Smooth muscle cell (in vitro differentiated cells): Measurements from ENCODE around the gene FEN1. TPM values are rescaled to one million over a fixed set of nuclear protein-coding genes. Genes with fewer than 3 reads are reported as not detected.

Experiments used
- DNase-seq: peaks from one replicate; lab custom pipeline; 2025; ENCODE audit not compliant: unreplicated experiment; lab: John Stamatoyannopoulos, UW
- H2AFZ ChIP-seq: fragments of 200-600 bp; sonication (generic); 2 replicates; pipeline ENCODE4 v1.6.0; 2016; ENCODE audit warnings: antibody characterized with exemption, low read depth, mild to moderate bottlenecking
- H3F3A ChIP-seq: fragments of 200-600 bp; sonication (generic); 2 replicates; pipeline ENCODE4 v1.6.0; 2017; ENCODE audit warnings: antibody characterized with exemption, low read depth
- H3K27ac ChIP-seq: fragments of 200-600 bp; sonication (generic); 2 replicates; pipeline ENCODE4 v1.5.1; 2016; ENCODE audit warnings: low read depth, mild to moderate bottlenecking
- H3K27me3 ChIP-seq: fragments of 200-600 bp; sonication (generic); 2 replicates; pipeline ENCODE4 v1.6.1; 2016; ENCODE audit warnings: low read depth, mild to moderate bottlenecking
- H3K36me3 ChIP-seq: fragments of 200-600 bp; sonication (generic); 2 replicates; pipeline ENCODE4 v1.5.1; 2016; ENCODE audit warnings: low read depth
- H3K4me1 ChIP-seq: fragments of 200-600 bp; sonication (generic); 2 replicates; pipeline ENCODE4 v1.5.1; 2016; ENCODE audit warnings: low read depth
- H3K4me2 ChIP-seq: fragments of 200-600 bp; sonication (generic); 2 replicates; pipeline ENCODE4 v1.6.0; 2016; ENCODE audit warnings: mild to moderate bottlenecking
- H3K4me3 ChIP-seq: fragments of 200-600 bp; sonication (generic); 2 replicates; pipeline ENCODE4 v1.5.1; 2016; ENCODE audit warnings: mild to moderate bottlenecking
- H3K79me2 ChIP-seq: fragments of 200-600 bp; sonication (generic); 2 replicates; pipeline ENCODE4 v1.6.0; 2016; ENCODE audit warnings: low read depth, mild to moderate bottlenecking
- H3K9ac ChIP-seq: fragments of 200-600 bp; sonication (generic); 2 replicates; pipeline ENCODE4 v1.6.0; 2016; ENCODE audit warnings: low read depth
- H3K9me3 ChIP-seq: fragments of 200-600 bp; sonication (generic); replicated peaks from 2 replicates; pipeline ENCODE4 v1.5.1; 2016; ENCODE audit warnings: low read depth
- H4K20me1 ChIP-seq: fragments of 200-600 bp; sonication (generic); 2 replicates; pipeline ENCODE4 v1.6.0; 2016; ENCODE audit warnings: low read depth
- WGBS: methylation state at CpG from one replicate; pipeline ENCODE4 v1.1.7; 2016; ENCODE audit warnings: low lambda C conversion rate; 5-methylcytosine and 5-hydroxymethylcytosine counted together
- polyA plus RNA-seq: library from polyadenylated mRNA; unstranded; fragments of >200 nt; fragmentation: Nextera tagmentation; extraction: Ambion mirVana; gene quantifications from 2 replicates; pipeline ENCODE4 v1.2.1, GENCODE V29; 2016
- total RNA-seq: library from RNA; depleted of rRNA; stranded (reverse); fragments of >200 nt; gene quantifications from 2 replicates; pipeline ENCODE4 v1.2.3, GENCODE V29; 2014
- TF ChIP-seq, protein P1 (sequence below): fragments of 200-600 bp; sonication (generic); IDR thresholded peaks from 2 replicates; pipeline ENCODE4 v1.5.1; 2017; ENCODE audit warnings: borderline replicate concordance, mild to moderate bottlenecking, antibody characterized with exemption; ENCODE audit not compliant: insufficient read depth, poor library complexity, severe bottlenecking

The FEN1 gene, protein sequence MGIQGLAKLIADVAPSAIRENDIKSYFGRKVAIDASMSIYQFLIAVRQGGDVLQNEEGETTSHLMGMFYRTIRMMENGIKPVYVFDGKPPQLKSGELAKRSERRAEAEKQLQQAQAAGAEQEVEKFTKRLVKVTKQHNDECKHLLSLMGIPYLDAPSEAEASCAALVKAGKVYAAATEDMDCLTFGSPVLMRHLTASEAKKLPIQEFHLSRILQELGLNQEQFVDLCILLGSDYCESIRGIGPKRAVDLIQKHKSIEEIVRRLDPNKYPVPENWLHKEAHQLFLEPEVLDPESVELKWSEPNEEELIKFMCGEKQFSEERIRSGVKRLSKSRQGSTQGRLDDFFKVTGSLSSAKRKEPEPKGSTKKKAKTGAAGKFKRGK
- total RNA-seq, result 12.1 and 15.6 TPM in 2 replicates
- 21.1 and 23.3 TPM in 2 replicates for polyA plus RNA-seq

DNA sequence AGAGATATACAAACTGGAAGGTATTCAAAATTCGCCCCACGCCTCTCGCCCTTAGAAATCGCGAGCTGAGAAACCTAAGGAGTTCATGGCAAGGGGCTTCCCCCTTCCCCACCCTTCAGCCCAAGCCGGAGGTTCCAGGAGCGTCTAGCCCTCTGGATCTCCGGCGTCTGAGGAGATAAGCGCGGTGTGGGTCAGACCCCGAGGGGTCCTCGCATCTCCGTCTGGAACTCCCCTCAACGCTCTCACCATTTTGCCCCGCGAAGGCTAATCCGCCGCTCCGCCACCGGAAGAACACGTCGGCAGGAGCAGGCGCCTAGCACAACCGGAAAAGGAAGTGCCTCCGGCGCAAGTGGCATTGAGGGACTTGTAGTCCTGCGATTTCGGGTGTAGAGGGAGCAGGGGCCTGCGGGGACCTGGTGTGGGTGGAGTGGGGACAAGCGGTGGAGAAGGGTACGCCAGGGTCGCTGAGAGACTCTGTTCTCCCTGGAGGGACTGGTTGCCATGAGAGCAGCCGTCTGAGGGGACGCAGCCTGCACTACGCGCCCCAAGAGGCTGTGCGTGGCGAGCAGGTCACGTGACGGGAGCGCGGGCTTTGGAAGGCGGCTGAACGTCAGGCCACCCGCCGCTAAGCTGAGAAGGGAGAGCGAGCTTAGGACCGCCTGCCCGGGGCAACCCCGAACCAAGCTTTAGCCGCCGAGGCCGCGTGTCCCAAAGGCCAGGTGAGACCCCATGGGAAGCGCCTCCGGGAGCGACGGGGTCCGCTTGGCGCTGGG, at the start of gene FEN1, which contains the start of gene TMEM258:
Gene FEN1, plus strand, starts transcription at position 602 of the 773 bp plus-strand sequence. CDS start 2,451 bp downstream, outside the sequence.
Gene TMEM258, minus strand, starts transcription at position 290 of the 773 bp plus-strand sequence. Its CDS starts 41 bp downstream, at position 249.
- H3K36me3 ChIP-seq, result no peaks in the 10 kb centered on the region
- no peaks in the 10 kb centered on the region for H4K20me1 ChIP-seq
- peak; percentile 95 for DNase-seq
- no peaks in the 10 kb centered on the region for H3K9me3 ChIP-seq
- H3K9ac ChIP-seq, result peak within 1 kb of the TSS; percentile 96
- peaks cover 39% of the 10 kb centered on the region for H3K79me2 ChIP-seq
- peaks cover 16% of the 10 kb centered on the region for H3K4me1 ChIP-seq
- WGBS, result 1% methylated on average over 59 of the region's 61 CpGs
- H3F3A ChIP-seq, result peaks cover 7% of the 10 kb centered on the region
- TF ChIP-seq, protein P1, sequence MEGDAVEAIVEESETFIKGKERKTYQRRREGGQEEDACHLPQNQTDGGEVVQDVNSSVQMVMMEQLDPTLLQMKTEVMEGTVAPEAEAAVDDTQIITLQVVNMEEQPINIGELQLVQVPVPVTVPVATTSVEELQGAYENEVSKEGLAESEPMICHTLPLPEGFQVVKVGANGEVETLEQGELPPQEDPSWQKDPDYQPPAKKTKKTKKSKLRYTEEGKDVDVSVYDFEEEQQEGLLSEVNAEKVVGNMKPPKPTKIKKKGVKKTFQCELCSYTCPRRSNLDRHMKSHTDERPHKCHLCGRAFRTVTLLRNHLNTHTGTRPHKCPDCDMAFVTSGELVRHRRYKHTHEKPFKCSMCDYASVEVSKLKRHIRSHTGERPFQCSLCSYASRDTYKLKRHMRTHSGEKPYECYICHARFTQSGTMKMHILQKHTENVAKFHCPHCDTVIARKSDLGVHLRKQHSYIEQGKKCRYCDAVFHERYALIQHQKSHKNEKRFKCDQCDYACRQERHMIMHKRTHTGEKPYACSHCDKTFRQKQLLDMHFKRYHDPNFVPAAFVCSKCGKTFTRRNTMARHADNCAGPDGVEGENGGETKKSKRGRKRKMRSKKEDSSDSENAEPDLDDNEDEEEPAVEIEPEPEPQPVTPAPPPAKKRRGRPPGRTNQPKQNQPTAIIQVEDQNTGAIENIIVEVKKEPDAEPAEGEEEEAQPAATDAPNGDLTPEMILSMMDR, result no peak
- peak within 1 kb of the TSS; percentile 78 for H2AFZ ChIP-seq
- peak within 1 kb of the TSS; percentile 91 for H3K4me2 ChIP-seq
- H3K27me3 ChIP-seq, result no peaks in the 10 kb centered on the region
- peak within 1 kb of the TSS; percentile 78 for H3K4me3 ChIP-seq
- peak within 1 kb of the TSS; percentile 99 for H3K27ac ChIP-seq

DNA sequence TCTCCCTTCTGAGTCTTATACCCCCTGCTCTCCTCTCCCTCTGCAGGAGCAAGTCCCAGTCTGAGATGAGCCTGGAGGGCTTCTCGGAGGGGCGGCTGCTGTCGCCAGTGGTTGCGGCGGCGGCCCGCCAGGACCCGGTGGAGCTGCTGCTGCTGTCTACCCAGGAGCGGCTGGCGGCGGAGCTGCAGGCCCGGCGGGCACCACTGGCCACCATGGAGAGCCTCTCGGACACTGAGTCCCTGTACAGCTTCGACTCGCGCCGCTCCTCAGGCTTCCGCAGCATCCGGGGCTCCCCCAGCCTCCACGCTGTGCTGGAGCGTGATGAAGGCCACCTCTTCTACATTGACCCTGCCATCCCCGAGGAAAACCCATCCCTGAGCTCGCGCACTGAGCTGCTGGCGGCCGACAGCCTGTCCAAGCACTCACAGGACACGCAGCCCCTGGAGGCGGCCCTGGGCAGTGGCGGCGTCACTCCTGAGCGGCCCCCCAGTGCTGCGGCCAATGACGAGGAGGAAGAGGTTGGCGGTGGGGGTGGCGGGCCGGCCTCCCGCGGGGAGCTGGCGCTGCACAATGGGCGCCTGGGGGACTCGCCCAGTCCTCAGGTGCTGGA, 49.1 kb upstream of the FEN1 start:
- H3K4me2 ChIP-seq, result no peak overlapping the region
- H4K20me1 ChIP-seq, result no peaks in the 10 kb centered on the region
- TF ChIP-seq, protein P1, result no peak
- H2AFZ ChIP-seq, result no peak overlapping the region
- no peaks in the 10 kb centered on the region for H3K36me3 ChIP-seq
- H3K4me3 ChIP-seq, result no peak overlapping the region
- no peak overlapping the region for H3K9ac ChIP-seq
- H3K4me1 ChIP-seq, result no peaks in the 10 kb centered on the region
- H3K9me3 ChIP-seq, result no peaks in the 10 kb centered on the region
- no peak for DNase-seq
- 95% methylated on average over 42 of the region's 42 CpGs for WGBS
- no peaks in the 10 kb centered on the region for H3K27me3 ChIP-seq
- no peaks in the 10 kb centered on the region for H3F3A ChIP-seq
- H3K79me2 ChIP-seq, result no peaks in the 10 kb centered on the region
- H3K27ac ChIP-seq, result no peak overlapping the region

DNA sequence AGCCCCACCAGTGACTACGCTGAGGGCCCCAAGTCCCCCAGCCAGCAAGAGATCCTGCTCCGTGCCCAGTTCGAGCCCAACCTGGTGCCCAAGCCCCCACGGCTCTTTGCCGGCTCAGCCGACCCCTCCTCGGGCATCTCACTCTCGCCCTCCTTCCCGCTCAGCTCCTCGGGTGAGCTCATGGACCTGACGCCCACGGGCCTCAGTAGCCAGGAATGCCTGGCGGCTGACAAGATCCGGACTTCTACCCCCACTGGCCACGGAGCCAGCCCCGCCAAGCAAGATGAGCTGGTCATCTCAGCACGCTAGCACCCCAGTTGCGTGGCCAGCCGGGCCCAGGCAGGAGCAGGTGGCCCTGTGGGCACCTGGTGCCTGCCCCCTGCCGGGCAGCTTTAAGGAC, 48.5 kb upstream of the FEN1 start:
- Histone ChIP-seq H3F3A (no peaks in the 10 kb centered on the region), H3K36me3 (no peaks in the 10 kb centered on the region), H3K9ac (no peak overlapping the region), H3K4me2 (no peak overlapping the region), H2AFZ (no peak overlapping the region), H4K20me1 (no peaks in the 10 kb centered on the region), H3K27ac (no peak overlapping the region), H3K9me3 (no peaks in the 10 kb centered on the region), H3K4me3 (no peak overlapping the region), H3K79me2 (no peaks in the 10 kb centered on the region), H3K27me3 (no peaks in the 10 kb centered on the region), H3K4me1 (peaks cover 2% of the 10 kb centered on the region)
- no peak for DNase-seq
- TF ChIP-seq, protein P1, result no peak
- 79% methylated on average over 20 of the region's 20 CpGs for WGBS
